OCI-LY7 (cell line): ENCODE measurements around the gene MYZAP. TPM values are rescaled to one million over a fixed set of nuclear protein-coding genes. Genes with fewer than 3 reads are reported as not detected.

ENCODE experiments used
- BruUV-seq: library from RNA; stranded (reverse); fragments of 400-500 nt; replicated peaks from 2 replicates; lab custom pipeline; 2021; lab: Mats Ljungman, UMichigan
- CTCF ChIA-PET: fragments of 300-600 bp; sonication (Branson Sonifier 250); formaldehyde crosslinking; loops from one replicate; lab custom pipeline; 2022; ENCODE audit warnings: antibody characterized with exemption; ENCODE audit not compliant: unreplicated experiment; lab: Charles Lee
- POLR2A ChIA-PET: fragments of 300-600 bp; sonication (Branson Sonifier 250); formaldehyde crosslinking; loops from one replicate; lab custom pipeline; 2022; ENCODE audit warnings: antibody characterized with exemption; lab: Charles Lee
- DNase-seq: peaks from one replicate; pipeline ENCODE4 v3.0.0-alpha.2; 2015; ENCODE audit warnings: low spot score
- H2AFZ ChIP-seq: fragments of 200-600 bp; sonication (generic), shearing (Covaris generic); 2 replicates; pipeline ENCODE4 v1.6.1; 2014; ENCODE audit warnings: mild to moderate bottlenecking, antibody characterized with exemption, low read length, moderate library complexity
- H3K27ac ChIP-seq: fragments of 200-600 bp; sonication (generic); 2 replicates; pipeline ENCODE4 v1.5.1; 2014; ENCODE audit warnings: mixed run types, low read depth, mild to moderate bottlenecking, moderate library complexity, low read length, inconsistent platforms; ENCODE audit not compliant: poor library complexity, severe bottlenecking
- H3K36me3 ChIP-seq: fragments of 200-600 bp; sonication (generic); 2 replicates; pipeline ENCODE4 v1.6.1; 2014; ENCODE audit warnings: mild to moderate bottlenecking, antibody characterized with exemption, low read length, moderate library complexity, mixed read lengths; ENCODE audit not compliant: insufficient read depth
- H3K4me1 ChIP-seq: fragments of 200-600 bp; sonication (generic); 2 replicates; pipeline ENCODE4 v1.5.1; 2014; ENCODE audit warnings: mild to moderate bottlenecking, low read length; ENCODE audit not compliant: insufficient read depth, poor library complexity, severe bottlenecking
- H3K4me2 ChIP-seq: fragments of 200-600 bp; sonication (generic); 2 replicates; pipeline ENCODE4 v1.6.1; 2014; ENCODE audit warnings: mild to moderate bottlenecking, low read length
- H3K4me3 ChIP-seq: fragments of 200-600 bp; sonication (generic); 2 replicates; pipeline ENCODE4 v1.5.1; 2014; ENCODE audit warnings: mild to moderate bottlenecking, low read depth, low read length; ENCODE audit not compliant: poor library complexity, severe bottlenecking
- H3K79me2 ChIP-seq: fragments of 200-600 bp; sonication (generic); 2 replicates; pipeline ENCODE4 v1.6.1; 2016; ENCODE audit warnings: low read depth, mild to moderate bottlenecking, low read length, moderate library complexity, mixed read lengths; ENCODE audit not compliant: insufficient read depth
- H3K9me2 ChIP-seq: fragments of 200-600 bp; sonication (generic); 2 replicates; pipeline ENCODE4 v1.6.1; 2016; ENCODE audit warnings: mild to moderate bottlenecking, low read length, mixed read lengths; ENCODE audit not compliant: insufficient read depth
- H3K9me3 ChIP-seq: fragments of 200-600 bp; sonication (generic); 2 replicates; pipeline ENCODE4 v1.6.1; 2014; ENCODE audit warnings: mild to moderate bottlenecking, mixed run types, low read length, mixed read lengths
- H4K20me1 ChIP-seq: fragments of 200-600 bp; sonication (generic); 2 replicates; pipeline ENCODE4 v1.6.1; 2014; ENCODE audit warnings: mild to moderate bottlenecking, antibody characterized with exemption, low read length, moderate library complexity, mixed read lengths; ENCODE audit not compliant: insufficient read depth
- EZH2phosphoT487 ChIP-seq: fragments of 200-600 bp; sonication (generic); IDR thresholded peaks from 2 replicates; pipeline ENCODE4 v1.6.1; 2018; ENCODE audit warnings: low read depth, borderline replicate concordance, mild to moderate bottlenecking, mixed run types, antibody characterized with exemption, low read length, moderate library complexity, mixed read lengths
- intact Hi-C: fragments of 100-400 bp; cut with micrococcal nuclease; formaldehyde crosslinking; loops from one replicate; pipeline ENCODE4 v1.10.0; 2022; ENCODE audit not compliant: unreplicated experiment
- total RNA-seq, 2 experiments: library from RNA; depleted of rRNA in 1 of 2; stranded (reverse); fragments of >200 nt in 1 of 2; shearing (Covaris generic) in 1 of 2; gene quantifications; 2 replicates each; pipeline ENCODE4 v1.2.3, GENCODE V29; 2014 to 2022
- TF ChIP-seq, protein P1 (sequence below): fragments of 200-600 bp; sonication (generic); conservative IDR thresholded peaks from 2 replicates; pipeline ENCODE4 v1.5.1; 2014; ENCODE audit warnings: mild to moderate bottlenecking, antibody characterized with exemption, low read length, moderate library complexity, mixed read lengths

MYZAP gene
- total RNA-seq, 2 experiments from 2014 or later = not detected

DNA sequence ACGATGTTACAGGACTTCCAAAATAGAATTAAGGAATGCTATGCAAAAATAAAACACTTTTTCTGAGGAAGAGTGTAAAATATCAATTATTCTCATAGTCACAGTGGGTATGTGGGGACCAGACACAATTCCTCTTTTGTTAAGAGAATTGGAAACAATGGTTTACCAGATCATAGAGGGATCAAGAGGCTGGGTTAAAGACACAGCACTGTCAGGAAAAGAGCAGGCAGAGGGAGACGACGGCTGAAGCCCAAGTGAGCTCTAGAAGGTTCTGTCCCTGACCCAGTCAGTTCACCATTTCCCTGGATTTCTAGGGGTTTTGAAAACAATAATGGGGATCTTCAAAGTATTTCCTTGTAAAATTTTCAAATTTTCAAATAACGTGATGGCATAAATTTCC, 60.8 kb downstream of the MYZAP start:
- CTCF ChIA-PET = no interaction called here
- no peaks in the 10 kb centered on the region for H3K9me3 ChIP-seq
- no TSS peak for BruUV-seq
- no peaks in the 10 kb centered on the region for H3K4me1 ChIP-seq
- H2AFZ ChIP-seq = no peak overlapping the region
- DNase-seq = no peak
- H3K27ac ChIP-seq = no peak overlapping the region
- no peaks in the 10 kb centered on the region for H3K36me3 ChIP-seq
- no peaks in the 10 kb centered on the region for H3K79me2 ChIP-seq
- H3K4me3 ChIP-seq = no peak overlapping the region
- H3K4me2 ChIP-seq = no peak overlapping the region
- POLR2A ChIA-PET = interaction anchor here (1.2 kb wide), 1 partner anchor 10 kb away, joined by 3 read pairs; no protein-coding TSS in a partner anchor
- no peaks in the 10 kb centered on the region for H3K9me2 ChIP-seq
- H4K20me1 ChIP-seq = no peaks in the 10 kb centered on the region
- intact Hi-C loops = no loop called here
- no peak for TF ChIP-seq EZH2phosphoT487
- TF ChIP-seq, protein P1, sequence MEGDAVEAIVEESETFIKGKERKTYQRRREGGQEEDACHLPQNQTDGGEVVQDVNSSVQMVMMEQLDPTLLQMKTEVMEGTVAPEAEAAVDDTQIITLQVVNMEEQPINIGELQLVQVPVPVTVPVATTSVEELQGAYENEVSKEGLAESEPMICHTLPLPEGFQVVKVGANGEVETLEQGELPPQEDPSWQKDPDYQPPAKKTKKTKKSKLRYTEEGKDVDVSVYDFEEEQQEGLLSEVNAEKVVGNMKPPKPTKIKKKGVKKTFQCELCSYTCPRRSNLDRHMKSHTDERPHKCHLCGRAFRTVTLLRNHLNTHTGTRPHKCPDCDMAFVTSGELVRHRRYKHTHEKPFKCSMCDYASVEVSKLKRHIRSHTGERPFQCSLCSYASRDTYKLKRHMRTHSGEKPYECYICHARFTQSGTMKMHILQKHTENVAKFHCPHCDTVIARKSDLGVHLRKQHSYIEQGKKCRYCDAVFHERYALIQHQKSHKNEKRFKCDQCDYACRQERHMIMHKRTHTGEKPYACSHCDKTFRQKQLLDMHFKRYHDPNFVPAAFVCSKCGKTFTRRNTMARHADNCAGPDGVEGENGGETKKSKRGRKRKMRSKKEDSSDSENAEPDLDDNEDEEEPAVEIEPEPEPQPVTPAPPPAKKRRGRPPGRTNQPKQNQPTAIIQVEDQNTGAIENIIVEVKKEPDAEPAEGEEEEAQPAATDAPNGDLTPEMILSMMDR = no peak

- intact Hi-C loops = no loop called here
- H3K79me2 ChIP-seq = no peaks in the 10 kb centered on the region
- H3K9me2 ChIP-seq = no peaks in the 10 kb centered on the region
- H4K20me1 ChIP-seq = no peaks in the 10 kb centered on the region
- H3K9me3 ChIP-seq = no peaks in the 10 kb centered on the region
- CTCF ChIA-PET = no interaction called here
- H3K4me1 ChIP-seq = no peaks in the 10 kb centered on the region
- H3K36me3 ChIP-seq = no peaks in the 10 kb centered on the region
- no peak for DNase-seq
- H3K4me2 ChIP-seq = no peak overlapping the region
- H2AFZ ChIP-seq = no peak overlapping the region
- POLR2A ChIA-PET = interaction anchor here (0.6 kb wide), 3 partner anchors 67 to 937 kb away, joined by 3 to 5 read pairs (median 4); no protein-coding TSS in a partner anchor
- H3K27ac ChIP-seq = no peak overlapping the region
- TF ChIP-seq, protein P1 = no peak
- TF ChIP-seq EZH2phosphoT487 = no peak
- BruUV-seq = no TSS peak
- H3K4me3 ChIP-seq = no peak overlapping the region
Measured at GRCh38 chr15:57654153-57654852, 62.6 kb downstream of the MYZAP start.

GRCh38 chr15:57655053-57655452, 63.3 kb downstream of the MYZAP start:
- H4K20me1 ChIP-seq = no peaks in the 10 kb centered on the region
- BruUV-seq = no TSS peak
- no peaks in the 10 kb centered on the region for H3K9me2 ChIP-seq
- H3K4me1 ChIP-seq = no peaks in the 10 kb centered on the region
- no peak overlapping the region for H2AFZ ChIP-seq
- intact Hi-C loops = no loop called here
- H3K27ac ChIP-seq = no peak overlapping the region
- no peak overlapping the region for H3K4me2 ChIP-seq
- no peak overlapping the region for H3K4me3 ChIP-seq
- no peaks in the 10 kb centered on the region for H3K79me2 ChIP-seq
- ChIA-PET CTCF (no interaction called here), POLR2A (no interaction called here)
- no peaks in the 10 kb centered on the region for H3K9me3 ChIP-seq
- no peaks in the 10 kb centered on the region for H3K36me3 ChIP-seq
- TF ChIP-seq, protein P1 = no peak
- TF ChIP-seq EZH2phosphoT487 = no peak
- no peak for DNase-seq
